C4-2B (cell line): Measurements from ENCODE around the gene ERICH2.

ENCODE experiments used
- ZFX ChIP-seq: fragments of 450-650 bp; IDR thresholded peaks from 2 replicates; pipeline ENCODE4 v1.6.1; 2017
- TF ChIP-seq, protein P1 (sequence below): fragments of 450-650 bp; conservative IDR thresholded peaks from 2 replicates; pipeline ENCODE4 v1.5.1; 2017; ENCODE audit warnings: mild to moderate bottlenecking

DNA sequence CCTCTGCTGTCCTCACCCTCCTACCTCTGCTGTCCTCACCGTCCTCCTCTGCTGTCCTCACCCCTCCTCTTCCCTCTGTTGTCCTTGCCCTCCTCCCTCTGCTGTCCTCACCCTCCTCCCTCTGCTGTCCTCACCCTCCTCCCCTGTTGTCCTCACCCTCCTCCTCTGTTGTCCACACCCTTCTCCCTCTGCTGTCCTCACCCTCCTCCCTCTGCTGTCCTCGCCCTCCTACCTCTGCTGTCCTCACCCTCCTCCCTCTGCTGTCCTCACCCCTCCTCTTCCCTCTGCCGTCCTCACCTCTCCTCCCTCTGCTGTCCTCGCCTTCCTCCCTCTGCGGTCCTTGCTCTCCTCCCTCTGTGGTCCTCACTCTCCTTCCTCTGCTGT is 58.3 kb downstream of the ERICH2 start:
- TF ChIP-seq, protein P1, sequence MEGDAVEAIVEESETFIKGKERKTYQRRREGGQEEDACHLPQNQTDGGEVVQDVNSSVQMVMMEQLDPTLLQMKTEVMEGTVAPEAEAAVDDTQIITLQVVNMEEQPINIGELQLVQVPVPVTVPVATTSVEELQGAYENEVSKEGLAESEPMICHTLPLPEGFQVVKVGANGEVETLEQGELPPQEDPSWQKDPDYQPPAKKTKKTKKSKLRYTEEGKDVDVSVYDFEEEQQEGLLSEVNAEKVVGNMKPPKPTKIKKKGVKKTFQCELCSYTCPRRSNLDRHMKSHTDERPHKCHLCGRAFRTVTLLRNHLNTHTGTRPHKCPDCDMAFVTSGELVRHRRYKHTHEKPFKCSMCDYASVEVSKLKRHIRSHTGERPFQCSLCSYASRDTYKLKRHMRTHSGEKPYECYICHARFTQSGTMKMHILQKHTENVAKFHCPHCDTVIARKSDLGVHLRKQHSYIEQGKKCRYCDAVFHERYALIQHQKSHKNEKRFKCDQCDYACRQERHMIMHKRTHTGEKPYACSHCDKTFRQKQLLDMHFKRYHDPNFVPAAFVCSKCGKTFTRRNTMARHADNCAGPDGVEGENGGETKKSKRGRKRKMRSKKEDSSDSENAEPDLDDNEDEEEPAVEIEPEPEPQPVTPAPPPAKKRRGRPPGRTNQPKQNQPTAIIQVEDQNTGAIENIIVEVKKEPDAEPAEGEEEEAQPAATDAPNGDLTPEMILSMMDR = no peak
- TF ChIP-seq ZFX = no peak
